Measurements from ENCODE around the gene HIPK3.
"Not testable (repeated sequence)": the region's sequence is repeated elsewhere in the genome, so short reads cannot be mapped to it uniquely, and the experiment has no call there.

The HIPK3 gene

GRCh38 chr11:33258631-33259205 is 1.5 kb downstream of the HIPK3 start:
- DNase-seq (ENCODE audit: low read depth in 2 of 2), result no peak

- no peak for DNase-seq (ENCODE audit: low read depth in 2 of 2)
Measured at GRCh38 chr11:33259869-33260268, 2.7 kb downstream of the HIPK3 start.

- not testable (repeated sequence) for DNase-seq (ENCODE audit: low read depth in 2 of 2)
Measured at GRCh38 chr11:33261350-33261749, 4.2 kb downstream of the HIPK3 start.

DNA sequence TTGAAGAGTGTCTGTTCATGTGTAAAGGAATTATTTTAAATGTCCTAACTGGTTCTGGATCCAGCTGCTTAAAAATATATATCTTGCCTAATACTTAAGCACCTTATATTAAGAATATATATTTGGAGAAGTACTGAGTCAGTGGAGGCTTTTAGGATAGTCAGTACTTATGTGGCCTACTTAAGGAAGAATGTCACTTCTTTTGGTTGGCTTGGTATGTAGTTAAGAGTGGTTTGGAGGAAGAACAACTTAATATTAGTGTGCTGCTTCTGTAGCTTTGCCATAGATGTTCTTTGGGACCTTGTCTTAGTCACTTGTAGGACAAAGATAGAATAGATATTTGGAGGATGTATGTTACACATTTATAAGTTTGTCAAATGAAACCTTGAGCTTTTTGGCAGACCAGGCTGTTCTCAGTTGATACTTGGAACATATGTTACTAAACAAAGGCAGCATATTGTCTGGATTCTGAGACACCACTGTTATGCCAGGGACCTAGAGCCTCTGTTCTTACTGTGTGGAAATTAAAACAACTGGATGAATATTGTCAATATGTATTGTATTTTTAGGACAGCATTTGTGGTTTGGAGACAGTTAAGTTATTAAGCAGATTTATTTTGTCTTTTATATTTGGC is 4.9 kb downstream of the HIPK3 start:
- no peak for DNase-seq (ENCODE audit: low read depth in 2 of 2)

- DNase-seq (ENCODE audit: low read depth in 2 of 2), result no peak
Measured at GRCh38 chr11:33263549-33263948, 6.4 kb downstream of the HIPK3 start.

DNA sequence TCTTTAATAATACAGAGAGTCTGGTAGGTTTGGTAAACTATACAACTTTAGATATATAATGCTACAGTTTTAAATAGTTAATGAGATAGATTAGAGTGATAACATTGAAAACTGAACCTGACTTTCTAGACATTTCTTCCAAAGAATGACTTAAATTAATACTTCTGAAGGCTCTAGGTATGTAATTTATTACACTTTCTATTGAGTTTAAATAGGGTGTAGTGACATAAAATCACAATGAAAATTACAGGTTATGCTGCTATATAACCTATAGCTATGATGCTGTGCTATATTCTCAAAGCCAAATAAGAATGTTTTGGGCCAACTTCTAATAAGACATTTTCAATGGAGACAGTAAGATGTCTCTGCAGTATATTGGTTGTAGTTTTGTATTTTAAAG is 7.7 kb downstream of the HIPK3 start:
- no peak for DNase-seq (ENCODE audit: low read depth in 2 of 2)

- no peak for DNase-seq (ENCODE audit: low read depth in 2 of 2)
Measured at GRCh38 chr11:33266393-33267215, 9.4 kb downstream of the HIPK3 start.

DNA sequence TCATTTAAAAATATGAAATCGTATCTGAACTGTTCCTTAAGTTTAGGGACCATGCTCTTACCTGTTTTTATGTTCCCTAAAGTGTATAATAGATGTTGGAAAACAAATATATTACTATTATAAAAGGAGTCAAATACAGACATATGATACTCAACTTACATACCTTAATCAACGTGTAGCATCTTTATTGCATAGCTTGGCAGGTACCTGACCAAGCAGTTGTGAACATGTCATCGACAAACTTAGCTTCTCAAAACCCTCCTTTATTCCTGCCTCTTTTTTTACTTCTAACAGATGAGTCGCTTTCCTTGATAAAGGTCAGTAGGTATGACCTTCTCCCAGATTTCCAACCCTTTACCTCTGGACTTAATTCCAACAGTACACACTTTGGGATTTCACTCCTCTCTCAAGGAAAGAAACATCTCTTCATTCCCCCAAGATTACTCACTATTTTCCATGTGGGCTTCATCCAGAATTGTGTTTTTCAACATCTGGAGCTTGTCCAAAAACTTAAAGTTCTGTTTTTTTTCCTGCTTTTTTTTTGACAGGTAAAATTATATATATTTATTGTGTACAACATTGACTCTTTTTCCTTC is 11.9 kb downstream of the HIPK3 start:
- no peak for DNase-seq (ENCODE audit: low read depth in 2 of 2)

GRCh38 chr11:33269822-33270221 is 12.6 kb downstream of the HIPK3 start:
- no peak for DNase-seq (ENCODE audit: low read depth in 2 of 2)

DNA sequence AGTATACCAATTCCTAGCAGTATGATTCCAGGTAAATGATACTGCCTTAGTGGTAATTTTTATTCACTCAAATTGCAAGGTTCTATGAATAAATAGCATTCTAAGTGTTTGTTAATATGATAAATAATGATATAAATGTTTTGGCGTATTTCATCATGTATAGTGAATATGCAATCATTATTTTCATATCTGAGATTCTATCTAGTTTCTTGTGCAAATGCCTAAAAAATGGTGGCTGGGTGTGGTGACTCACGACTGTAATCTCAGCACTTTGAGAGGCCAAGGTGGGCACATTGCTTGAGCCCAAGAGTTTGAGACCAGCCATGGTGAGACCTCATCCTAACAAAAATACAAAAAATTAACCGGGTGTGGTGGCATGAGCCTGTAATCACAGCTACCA is 13.9 kb downstream of the HIPK3 start:
- no peak for DNase-seq (ENCODE audit: low read depth in 2 of 2)

DNA sequence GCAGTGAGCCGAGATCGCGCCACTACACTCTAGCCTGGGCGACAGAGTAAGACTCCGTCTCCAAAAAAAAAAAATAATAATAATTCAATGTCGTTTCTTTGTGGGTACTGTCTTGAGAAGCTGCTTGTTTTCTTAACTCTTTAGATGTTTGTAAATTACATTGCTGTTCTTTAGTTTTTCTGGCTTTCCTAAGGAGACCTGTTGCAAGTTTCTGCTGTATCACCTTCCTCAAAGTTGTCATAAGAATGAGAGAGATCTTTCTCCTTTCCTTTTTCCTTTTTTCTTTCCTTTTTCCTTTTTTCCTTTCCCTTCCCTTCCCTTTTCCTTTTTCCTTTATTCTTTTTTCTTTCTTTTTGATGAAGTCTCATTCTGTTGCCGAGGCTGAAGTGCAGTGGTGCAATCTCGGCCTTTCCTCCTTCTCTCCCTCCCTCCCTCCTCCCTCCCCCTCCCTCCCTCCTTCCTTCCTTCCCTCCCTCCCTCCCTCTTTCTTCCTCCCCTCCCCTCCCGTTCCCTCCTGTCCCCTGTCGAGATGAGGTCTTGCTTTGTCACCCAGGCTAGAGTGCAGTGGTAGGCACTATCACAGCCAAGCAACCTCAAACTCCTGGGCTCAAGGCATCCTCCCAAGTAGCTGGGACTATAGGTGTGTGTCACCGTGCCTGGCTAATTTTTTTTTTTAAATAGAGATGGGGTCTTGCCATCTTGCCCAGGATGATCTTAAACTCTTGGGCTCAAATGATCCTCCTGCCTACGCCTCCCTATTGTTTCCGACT is 15.3 kb downstream of the HIPK3 start:
- no peak for DNase-seq (ENCODE audit: low read depth in 2 of 2)

DNA sequence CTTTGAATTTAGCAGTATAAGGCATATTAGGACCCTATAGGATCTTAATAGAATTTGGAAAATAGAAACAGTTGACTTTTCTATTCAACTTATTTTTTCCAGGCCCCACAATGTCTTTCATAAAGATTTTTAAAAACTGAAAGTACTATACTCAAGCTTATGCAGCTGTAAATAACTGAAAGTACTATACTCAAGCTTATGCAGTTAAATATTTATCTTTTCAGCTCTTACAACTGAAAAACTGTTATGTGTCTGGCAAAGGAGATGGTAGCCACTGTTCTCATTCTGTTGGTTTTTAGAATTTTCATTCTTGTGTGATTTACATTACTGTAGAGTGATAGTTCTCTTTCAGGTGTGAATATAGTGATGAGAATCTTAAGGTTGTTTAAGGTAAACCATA is 16.5 kb downstream of the HIPK3 start:
- no peak for DNase-seq (ENCODE audit: low read depth in 2 of 2)

GRCh38 chr11:33280411-33280810 is 23.2 kb downstream of the HIPK3 start:
- no peak for DNase-seq (ENCODE audit: low read depth in 2 of 2)

DNA sequence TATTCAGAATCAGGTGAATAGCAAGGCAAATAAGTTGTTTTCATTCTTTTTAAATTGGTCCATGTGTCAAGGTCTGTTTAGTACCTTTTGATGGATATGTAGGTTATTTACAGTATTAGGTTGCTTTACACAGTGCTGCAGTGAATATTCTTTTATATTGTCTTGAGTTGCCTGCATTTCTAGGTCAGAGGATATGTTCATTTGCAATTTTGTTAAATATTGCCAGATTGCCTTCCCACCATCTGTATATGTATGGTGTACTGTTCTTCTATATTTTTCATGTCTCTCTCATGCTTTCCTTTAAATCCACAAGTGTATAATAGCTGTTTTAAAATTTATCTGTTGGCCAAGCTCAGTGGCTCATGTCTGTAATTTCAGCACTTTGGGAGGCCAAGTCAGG is 24.6 kb downstream of the HIPK3 start:
- no peak for DNase-seq (ENCODE audit: low read depth in 2 of 2)

DNA sequence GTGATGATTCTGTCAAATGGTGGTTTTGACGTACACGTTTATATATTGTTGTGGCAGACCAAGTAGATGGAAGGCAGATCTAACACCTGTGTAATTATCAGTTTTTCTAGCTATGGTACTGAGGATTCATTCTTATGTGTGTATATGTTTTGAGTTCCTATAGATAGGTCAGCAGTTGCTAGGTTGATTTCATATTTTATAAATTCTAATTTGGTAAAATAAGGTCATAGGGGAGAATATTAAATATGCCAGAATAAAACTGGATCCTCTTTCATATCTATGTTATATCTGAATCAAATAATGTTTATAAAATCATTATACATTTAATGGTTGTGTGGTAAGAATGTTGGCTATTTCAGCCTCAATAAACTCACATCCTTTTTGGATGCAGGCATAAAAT is 27.6 kb downstream of the HIPK3 start:
- DNase-seq (ENCODE audit: low read depth in 2 of 2), result no peak

DNA sequence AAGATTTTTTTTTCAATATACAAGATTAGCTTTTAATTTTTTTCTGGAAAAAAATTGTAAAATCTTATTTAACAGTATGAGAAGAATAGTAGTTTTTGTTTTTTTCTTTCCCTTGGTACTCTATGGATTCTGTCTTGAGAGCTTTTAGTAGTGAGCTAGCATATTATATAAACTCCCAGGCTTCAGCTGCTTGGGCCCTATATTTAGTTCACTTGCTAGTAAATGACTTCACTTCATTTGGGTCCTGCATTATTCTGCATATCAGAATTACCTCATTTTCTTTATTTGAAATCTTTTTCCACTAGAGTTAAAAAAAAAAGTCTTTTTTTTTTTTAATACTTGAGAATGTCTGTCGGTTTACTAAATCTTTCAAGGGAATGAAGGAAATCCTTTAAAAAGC is 33.1 kb downstream of the HIPK3 start:
- DNase-seq (ENCODE audit: low read depth in 2 of 2), result no peak

GRCh38 chr11:33291004-33291777 is 34.0 kb downstream of the HIPK3 start:
- DNase-seq (ENCODE audit: low read depth in 2 of 2), result no peak

- no peak for DNase-seq (ENCODE audit: low read depth in 2 of 2)
Measured at GRCh38 chr11:33292311-33292710, 35.1 kb downstream of the HIPK3 start.

- no peak for DNase-seq (ENCODE audit: low read depth in 2 of 2)
Measured at GRCh38 chr11:33294224-33294623, 37.0 kb downstream of the HIPK3 start.

GRCh38 chr11:33294797-33295196 is 37.6 kb downstream of the HIPK3 start:
- DNase-seq (ENCODE audit: low read depth in 2 of 2), result no peak

- DNase-seq (ENCODE audit: low read depth in 2 of 2), result no peak
Measured at GRCh38 chr11:33296695-33297094, 39.5 kb downstream of the HIPK3 start.

Measured in activated CD4-positive, alpha-beta T cell treated with anti-CD3 and anti-CD28 coated beads for 24 hours (primary cell).